Epithelial cell of umbilical artery (primary cell): ENCODE measurements around the gene CXADR. TPM values are rescaled to one million over a fixed set of nuclear protein-coding genes. Genes with fewer than 3 reads are reported as not detected.

ENCODE experiments used
- total RNA-seq: library from RNA; depleted of rRNA; stranded (reverse); fragments of >200 nt; gene quantifications from 2 replicates; pipeline ENCODE4 v1.2.3, GENCODE V29; 2014

The CXADR gene
- total RNA-seq = 26.6 and 54.3 TPM in 2 replicates

GRCh38 chr21:17512253-17513213 lies at the start of gene CXADR:
CXADR (plus strand) TSS chr21:17513043; CDS start chr21:17513130, 87 bp downstream.

GRCh38 chr21:17612565-17613241 lies 99.9 kb downstream of the CXADR start, which contains the start of gene BTG3:
BTG3 (minus strand) TSS chr21:17612901; CDS start chr21:17609144, 3,757 bp downstream.

Other genes with a start within 250 kb of the CXADR start
- gene BTG3, start 99.9 kb downstream of the CXADR start, total RNA-seq = 29.2 and 29.8 TPM in 2 replicates